GM18498 (cell line): Measurements from ENCODE around the gene SSBP1.
"Not testable (repeated sequence)": the region's sequence is repeated elsewhere in the genome, so short reads cannot be mapped to it uniquely, and the experiment has no call there.

Experiments used
- ATAC-seq: cut with Tn5 transposase; IDR thresholded peaks from one replicate; pipeline ENCODE4 v1.9.1; 2021; ENCODE audit warnings: mild to moderate bottlenecking, moderate library complexity; ENCODE audit not compliant: unreplicated experiment

Gene SSBP1

GRCh38 chr7:141709318-141709717 lies 28.8 kb upstream of the SSBP1 start:
- ATAC-seq: no peak

GRCh38 chr7:141709749-141710148 lies 28.4 kb upstream of the SSBP1 start:
- ATAC-seq: no peak

GRCh38 chr7:141710301-141710700 lies 27.9 kb upstream of the SSBP1 start:
- no peak for ATAC-seq

- ATAC-seq: no peak
Measured at GRCh38 chr7:141712603-141713255, 25.4 kb upstream of the SSBP1 start.

- no peak for ATAC-seq
Measured at GRCh38 chr7:141713890-141714289, 24.3 kb upstream of the SSBP1 start.

DNA sequence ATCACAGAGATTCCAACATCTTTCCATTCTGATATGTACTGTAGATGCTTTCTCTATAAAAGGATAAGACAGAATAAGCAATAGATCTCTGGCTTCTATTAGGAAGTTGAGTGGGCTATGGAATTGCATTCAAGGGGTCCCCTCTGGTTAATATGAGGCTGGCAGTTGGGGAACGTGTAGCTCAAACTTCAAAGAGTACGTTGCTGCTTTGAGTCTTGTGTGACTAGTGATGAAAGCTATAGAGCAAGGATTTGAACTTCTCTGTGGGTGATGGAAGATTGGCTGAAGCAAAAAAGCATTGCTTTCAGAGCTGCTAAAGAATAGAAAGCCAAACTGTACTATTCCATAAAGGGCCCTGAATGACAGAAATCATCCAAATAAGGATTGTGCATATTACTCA lies 23.6 kb upstream of the SSBP1 start:
- ATAC-seq: no peak

DNA sequence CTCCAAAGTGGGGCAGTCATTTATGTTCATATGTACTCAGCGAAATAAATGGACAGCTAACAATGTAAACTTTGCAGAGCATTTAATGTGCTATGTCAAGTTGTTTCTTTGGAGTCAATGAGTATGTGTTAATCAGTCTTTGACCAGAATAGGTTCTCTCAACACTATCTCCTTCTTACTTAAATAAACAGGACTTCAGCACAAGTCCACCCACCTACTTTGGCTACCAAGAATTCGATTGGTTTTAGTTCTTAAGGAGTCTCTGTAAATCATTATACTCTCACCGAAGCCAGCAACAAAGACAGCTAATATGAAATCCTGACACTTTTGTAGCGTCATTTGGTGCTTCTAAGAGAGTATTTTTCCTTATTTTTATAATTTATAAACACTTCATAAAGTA lies 23.1 kb upstream of the SSBP1 start:
- no peak for ATAC-seq

GRCh38 chr7:141715794-141716689 lies 22.1 kb upstream of the SSBP1 start:
- no peak for ATAC-seq

DNA sequence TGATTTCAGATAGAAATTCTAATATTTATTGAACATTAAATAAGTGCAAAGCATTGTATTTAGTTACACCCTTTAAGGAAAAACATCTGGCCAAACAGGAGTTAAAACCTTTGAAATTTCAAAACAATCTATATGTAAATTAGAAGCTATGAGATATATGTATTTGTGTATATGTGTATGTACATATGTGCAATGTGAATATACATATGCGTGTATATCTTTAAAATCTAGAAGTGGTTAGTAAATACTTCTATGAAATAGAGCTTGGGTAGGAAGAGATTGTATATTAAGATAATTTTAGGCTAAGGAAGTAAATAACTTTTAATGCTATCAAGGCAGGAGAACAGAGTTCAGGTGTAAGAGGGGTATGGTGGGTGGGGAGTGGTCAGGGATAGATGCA lies 20.7 kb upstream of the SSBP1 start:
- ATAC-seq: no peak

- ATAC-seq: no peak
Measured at GRCh38 chr7:141722529-141722928, 15.6 kb upstream of the SSBP1 start.

GRCh38 chr7:141729020-141729419 lies 9.1 kb upstream of the SSBP1 start:
- no peak for ATAC-seq

GRCh38 chr7:141731476-141732149 lies 6.5 kb upstream of the SSBP1 start:
- ATAC-seq: no peak

DNA sequence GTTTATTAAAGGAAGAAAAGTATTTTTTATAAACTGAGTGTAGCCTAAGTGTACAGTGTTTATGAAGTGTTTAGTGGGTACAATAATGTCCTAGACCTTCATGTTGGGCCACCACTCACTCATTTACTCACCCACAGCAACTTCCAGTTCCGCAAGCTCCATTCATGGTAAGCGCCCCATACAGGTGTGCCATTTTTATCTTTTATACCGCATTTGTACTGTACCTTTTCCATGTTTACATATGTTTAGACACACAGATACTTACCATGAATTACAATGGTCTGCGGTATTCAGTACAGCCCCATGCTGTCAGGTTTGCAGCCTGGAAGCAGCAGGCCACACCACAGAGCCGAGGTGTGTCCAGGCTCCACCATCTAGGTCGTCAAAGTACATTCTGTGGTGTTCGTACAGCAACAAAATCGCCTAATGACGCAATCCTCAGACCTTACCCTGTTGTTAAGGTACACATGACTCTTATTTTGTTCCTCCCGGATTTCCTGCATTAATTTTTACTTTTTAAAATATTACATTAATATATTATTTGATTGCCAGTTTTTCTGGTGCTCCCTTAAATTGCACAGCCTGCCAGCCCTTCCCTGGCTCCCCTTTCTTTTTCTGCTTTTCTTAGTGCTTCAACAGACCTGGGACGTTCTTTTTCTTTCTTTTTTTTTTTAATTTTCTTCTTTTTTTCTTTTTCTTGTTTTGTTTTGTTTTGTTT lies 881 bp upstream of the SSBP1 start:
- ATAC-seq: no peak

GRCh38 chr7:141738592-141739013 lies 445 bp downstream of the SSBP1 start:
- ATAC-seq: no peak

GRCh38 chr7:141739250-141739649 lies 1.1 kb downstream of the SSBP1 start:
- ATAC-seq: no peak

- no peak for ATAC-seq
Measured at GRCh38 chr7:141742229-141742628, 4.1 kb downstream of the SSBP1 start.

DNA sequence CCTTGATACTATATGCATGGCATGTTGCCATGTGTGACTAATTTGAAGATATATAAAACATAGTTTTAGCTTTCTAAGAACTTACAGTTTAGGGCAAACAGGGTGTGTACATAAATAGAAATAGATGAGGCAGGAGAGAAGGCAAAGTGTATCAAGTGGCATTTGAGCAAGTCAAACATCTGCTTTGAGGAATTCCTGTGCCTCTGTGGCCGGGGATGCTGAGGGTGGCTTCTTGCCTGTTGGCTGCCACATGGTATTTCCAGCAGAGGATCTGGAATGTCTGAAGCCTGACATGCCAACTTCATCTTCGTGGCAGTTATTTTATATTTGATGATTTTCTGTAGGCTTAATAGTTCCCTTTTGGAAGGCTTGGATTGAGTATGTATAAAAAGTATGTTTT lies 6.0 kb downstream of the SSBP1 start:
- ATAC-seq: no peak

GRCh38 chr7:141748396-141748795 lies 10.2 kb downstream of the SSBP1 start:
- ATAC-seq: no peak

DNA sequence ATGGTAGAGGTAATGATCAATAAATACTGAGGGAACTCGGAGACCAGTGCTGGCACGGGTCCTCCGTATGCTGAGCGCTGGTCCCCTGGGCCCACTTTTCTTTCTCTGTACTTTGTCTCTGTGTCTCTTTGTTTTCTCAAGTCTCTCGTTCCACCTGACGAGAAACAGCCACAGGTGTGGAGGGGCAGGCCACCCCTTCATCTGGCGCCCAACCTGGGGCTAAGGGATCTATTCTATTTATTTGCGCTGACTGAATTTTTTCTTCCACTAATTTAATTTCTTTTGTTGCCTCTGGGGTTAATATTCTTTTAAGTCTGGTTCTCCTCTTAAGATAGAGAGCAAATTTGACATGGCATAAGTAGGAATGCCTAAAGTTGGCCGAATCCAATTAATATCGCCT lies 13.7 kb downstream of the SSBP1 start:
- ATAC-seq: not testable (repeated sequence)

- no peak for ATAC-seq
Measured at GRCh38 chr7:141752634-141753033, 14.5 kb downstream of the SSBP1 start.

- ATAC-seq: no peak
Measured at GRCh38 chr7:141754939-141755338, 16.8 kb downstream of the SSBP1 start.
